ENCODE results near the gene BARX2.

Gene BARX2

GRCh38 chr11:129366737-129367597 lies 8.7 kb upstream of the BARX2 start:
- no peak for DNase-seq (ENCODE audit: low read depth)
- TF ChIP-seq, protein P1, sequence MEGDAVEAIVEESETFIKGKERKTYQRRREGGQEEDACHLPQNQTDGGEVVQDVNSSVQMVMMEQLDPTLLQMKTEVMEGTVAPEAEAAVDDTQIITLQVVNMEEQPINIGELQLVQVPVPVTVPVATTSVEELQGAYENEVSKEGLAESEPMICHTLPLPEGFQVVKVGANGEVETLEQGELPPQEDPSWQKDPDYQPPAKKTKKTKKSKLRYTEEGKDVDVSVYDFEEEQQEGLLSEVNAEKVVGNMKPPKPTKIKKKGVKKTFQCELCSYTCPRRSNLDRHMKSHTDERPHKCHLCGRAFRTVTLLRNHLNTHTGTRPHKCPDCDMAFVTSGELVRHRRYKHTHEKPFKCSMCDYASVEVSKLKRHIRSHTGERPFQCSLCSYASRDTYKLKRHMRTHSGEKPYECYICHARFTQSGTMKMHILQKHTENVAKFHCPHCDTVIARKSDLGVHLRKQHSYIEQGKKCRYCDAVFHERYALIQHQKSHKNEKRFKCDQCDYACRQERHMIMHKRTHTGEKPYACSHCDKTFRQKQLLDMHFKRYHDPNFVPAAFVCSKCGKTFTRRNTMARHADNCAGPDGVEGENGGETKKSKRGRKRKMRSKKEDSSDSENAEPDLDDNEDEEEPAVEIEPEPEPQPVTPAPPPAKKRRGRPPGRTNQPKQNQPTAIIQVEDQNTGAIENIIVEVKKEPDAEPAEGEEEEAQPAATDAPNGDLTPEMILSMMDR (conservative IDR thresholded peaks at IDR 0.05; ENCODE audit: control insufficient read depth, insufficient read depth, low read depth, low read length) = no peak
- no peak overlapping the region for H3K4me3 ChIP-seq (ENCODE audit: control insufficient read depth, low read depth, low read length)

DNA sequence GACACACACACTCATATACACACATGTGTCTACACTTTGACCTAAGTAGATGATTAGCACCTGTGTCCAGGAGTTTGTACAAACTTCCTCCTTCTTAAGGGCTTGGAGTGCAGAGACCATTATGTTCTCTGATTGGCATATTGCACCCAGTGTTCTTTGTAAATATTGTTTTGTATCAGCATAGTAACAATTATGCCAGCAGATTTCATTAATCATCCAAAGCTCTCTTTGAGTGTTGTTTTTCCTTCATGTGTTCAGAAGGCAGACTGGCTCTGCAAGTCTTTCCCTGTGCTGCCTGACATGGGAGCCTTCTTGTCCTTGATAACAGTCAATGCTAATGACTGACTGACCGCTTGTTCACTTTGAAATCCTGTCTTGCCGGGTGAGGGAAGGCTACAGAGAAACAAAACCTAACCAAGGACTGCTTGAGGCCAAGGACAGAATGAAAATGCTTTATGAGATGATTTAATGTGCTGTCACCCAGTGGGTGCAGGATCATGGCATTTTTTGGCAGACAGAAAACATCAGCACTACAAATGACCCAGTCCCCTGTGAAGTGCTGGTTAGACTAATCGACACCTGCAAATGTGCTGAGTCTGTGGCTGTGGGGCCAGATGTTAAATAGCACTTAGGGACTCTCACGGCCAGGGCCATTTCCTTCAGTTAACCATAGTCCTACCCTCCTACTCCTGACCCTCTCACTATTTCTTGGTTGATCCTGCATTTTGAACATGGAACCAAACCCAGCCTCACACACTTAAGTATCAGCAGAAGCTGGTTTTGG lies 6.6 kb upstream of the BARX2 start:
- TF ChIP-seq, protein P1 (conservative IDR thresholded peaks at IDR 0.05; ENCODE audit: control insufficient read depth, insufficient read depth, low read depth, low read length) = no peak
- DNase-seq (ENCODE audit: low read depth) = no peak

GRCh38 chr11:129370715-129371114 lies 4.9 kb upstream of the BARX2 start:
- TF ChIP-seq, protein P1 (conservative IDR thresholded peaks at IDR 0.05; ENCODE audit: control insufficient read depth, insufficient read depth, low read depth, low read length) = no peak
- H3K4me3 ChIP-seq (ENCODE audit: control insufficient read depth, low read depth, low read length) = no peak overlapping the region
- no peak for DNase-seq (ENCODE audit: low read depth)

More for the DNA sequence above, 6.6 kb upstream of the BARX2 start:
- no peak overlapping the region for H3K4me3 ChIP-seq (ENCODE audit: control insufficient read depth, low read depth, low read length)

- no peak overlapping the region for H3K4me3 ChIP-seq (ENCODE audit: control insufficient read depth, low read depth, low read length)
- DNase-seq (ENCODE audit: low read depth) = no peak
- TF ChIP-seq, protein P1 (conservative IDR thresholded peaks at IDR 0.05; ENCODE audit: control insufficient read depth, insufficient read depth, low read depth, low read length) = no peak
Observed at GRCh38 chr11:129372609-129373488, 2.8 kb upstream of the BARX2 start.

GRCh38 chr11:129373489-129373953 lies 2.1 kb upstream of the BARX2 start:
- no peak overlapping the region for H3K4me3 ChIP-seq (ENCODE audit: control insufficient read depth, low read depth, low read length)
- TF ChIP-seq, protein P1 (conservative IDR thresholded peaks at IDR 0.05; ENCODE audit: control insufficient read depth, insufficient read depth, low read depth, low read length) = no peak
- DNase-seq (ENCODE audit: low read depth) = peak; percentile 28
